A549 (cell line): ENCODE measurements around the gene ATF7IP2. TPM values are rescaled to one million over a fixed set of nuclear protein-coding genes. Genes with fewer than 3 reads are reported as not detected.
A peak's percentile ranks its signal among the peaks of the same experiment; 100 is the strongest.

Experiments
- ATAC-seq, 2 experiments: fragments of 200-7000 bp in 1 of 2; fragments of >200 bp in 1 of 2; cut with Nextera tagmentation in 1 of 2; cut with Tn5 transposase in 1 of 2; 3 replicates each; pipeline versions ENCODE4 v1.8.0 to v1.9.1; 2018 to 2020; ENCODE audit warnings: mild to moderate bottlenecking in 1 of 2, moderate library complexity in 1 of 2
- CTCF ChIA-PET: fragments of 300-600 bp; sonication (Branson Sonifier 250); formaldehyde crosslinking; extraction: SDS; loops from one replicate; lab custom pipeline; 2021; ENCODE audit warnings: antibody characterized with exemption, inconsistent platforms; lab: Yijun Ruan, JAX
- POLR2A ChIA-PET: fragments of 350-600 bp; formaldehyde crosslinking; extraction: SDS; loops from one replicate; lab custom pipeline; 2021; ENCODE audit warnings: antibody characterized with exemption, inconsistent platforms; lab: Yijun Ruan, JAX
- DNase-seq, 2 experiments: peaks; one replicate each; pipeline versions ENCODE4 v3.0.0 to v3.0.0-alpha.2; 2011 to 2016; ENCODE audit warnings: low read depth in 1 of 2, low spot score in 1 of 2
- FAIRE-seq: peaks from 2 replicates; lab custom pipeline; 2011; peaks lifted over from hg19 to GRCh38; lab: Jason Lieb, UNC
- H3K27ac ChIP-seq, 2 experiments: fragments of >200 bp; sonication (Bioruptor Twin); formaldehyde crosslinking; 3 replicates each; pipeline ENCODE4 v1.5.1; 2016 to 2017
- H3K4me1 ChIP-seq: fragments of >200 bp; sonication (Bioruptor Twin); formaldehyde crosslinking; 3 replicates; pipeline ENCODE4 v1.6.1; 2016
- H3K4me2 ChIP-seq: fragments of >200 bp; sonication (Bioruptor Twin); formaldehyde crosslinking; 3 replicates; pipeline ENCODE4 v1.6.1; 2016
- H3K4me3 ChIP-seq: fragments of >200 bp; sonication (Bioruptor Twin); formaldehyde crosslinking; 3 replicates; pipeline ENCODE4 v1.5.1; 2016
- H3K9me3 ChIP-seq: fragments of >200 bp; sonication (Bioruptor Twin); formaldehyde crosslinking; 3 replicates; pipeline ENCODE4 v1.6.1; 2016
- ATOH8 ChIP-seq: fragments of 250-450 bp; sonication (Bioruptor Pico); IDR thresholded peaks from 2 replicates; pipeline ENCODE4 v1.5.0; 2020; ENCODE audit warnings: low read depth, mild to moderate bottlenecking, moderate library complexity
- BHLHE40 ChIP-seq: IDR thresholded peaks from 2 replicates; pipeline ENCODE4 v1.6.1; 2012; ENCODE audit warnings: low read depth, low read length, inconsistent platforms
- CBX2 ChIP-seq: fragments of 200-600 bp; sonication (generic); IDR thresholded peaks from 2 replicates; pipeline ENCODE4 v1.6.1; 2016; ENCODE audit warnings: low read depth, mild to moderate bottlenecking, borderline replicate concordance
- CEBPB ChIP-seq, 2 experiments: fragments of >200 bp in 1 of 2; sonication (Bioruptor Twin) in 1 of 2; formaldehyde crosslinking in 1 of 2; IDR thresholded peaks; 2 replicates each; pipeline ENCODE4 v1.6.1; 2012 to 2016
- EHF ChIP-seq: fragments of 250-450 bp; sonication (Bioruptor Pico); IDR thresholded peaks from 2 replicates; pipeline ENCODE4 v1.5.0; 2020; ENCODE audit warnings: mild to moderate bottlenecking
- EHMT2 ChIP-seq: fragments of 200-600 bp; sonication (generic); IDR thresholded peaks from 2 replicates; pipeline ENCODE4 v1.6.1; 2016; ENCODE audit warnings: antibody characterized with exemption, low read depth, mild to moderate bottlenecking, moderate library complexity
- FOSB ChIP-seq: fragments of 250-450 bp; sonication (Bioruptor Pico); IDR thresholded peaks from 2 replicates; pipeline ENCODE4 v1.5.0; 2020; ENCODE audit warnings: mild to moderate bottlenecking, moderate library complexity
- FOXS1 ChIP-seq: fragments of 250-450 bp; sonication (Bioruptor Pico); IDR thresholded peaks from 2 replicates; pipeline ENCODE4 v1.5.0; 2020; ENCODE audit warnings: mild to moderate bottlenecking, moderate library complexity
- HES2 ChIP-seq: fragments of >200 bp; sonication (Bioruptor Twin); formaldehyde crosslinking; IDR thresholded peaks from 2 replicates; pipeline ENCODE4 v1.6.1; 2016
- HOXA7 ChIP-seq: fragments of 250-450 bp; sonication (Bioruptor Pico); IDR thresholded peaks from 2 replicates; pipeline ENCODE4 v1.5.0; 2020; ENCODE audit warnings: mild to moderate bottlenecking, moderate library complexity
- KDM5A ChIP-seq: fragments of 200-600 bp; sonication (generic); IDR thresholded peaks from 2 replicates; pipeline ENCODE4 v1.6.1; 2016; ENCODE audit warnings: antibody characterized with exemption, mild to moderate bottlenecking
- NR3C1 ChIP-seq: fragments of >200 bp; sonication (Bioruptor Twin); formaldehyde crosslinking; IDR thresholded peaks from 3 replicates; pipeline ENCODE4 v1.6.1; 2017
- PBX3 ChIP-seq: IDR thresholded peaks from 2 replicates; pipeline ENCODE4 v1.6.1; 2012
- POLR2AphosphoS2 ChIP-seq: conservative IDR thresholded peaks from 2 replicates; pipeline ENCODE4 v1.6.1; 2012; ENCODE audit warnings: low read length, improper control_type of control experiment, inconsistent platforms
- TFCP2L1 ChIP-seq: fragments of 250-450 bp; sonication (Bioruptor Pico); IDR thresholded peaks from 2 replicates; pipeline ENCODE4 v1.5.0; 2021; ENCODE audit warnings: mild to moderate bottlenecking
- ZFP36 ChIP-seq: fragments of 450-650 bp; IDR thresholded peaks from 2 replicates; pipeline ENCODE4 v1.6.1; 2014; ENCODE audit warnings: borderline replicate concordance; ENCODE audit not compliant: partially characterized antibody
- WGBS: methylation state at CpG from one replicate; pipeline ENCODE4 v1.1.6; 2017; ENCODE audit errors: missing lambda C conversion rate; 5-methylcytosine and 5-hydroxymethylcytosine counted together
- polyA plus RNA-seq, 4 experiments: library from polyadenylated mRNA; depleted of rRNA in 3 of 4; stranded (reverse); fragments of >200 nt; fragmentation: RNase III in 1 of 4; extraction: RNeasy Plus Mini Kit Qiagen cat#74134 plus additional on column Dnase treatment in 1 of 4; gene quantifications; 2 replicates in 3 of 4; 3 replicates in 1 of 4; pipeline ENCODE4 v1.2.3, GENCODE V29; 2011 to 2017

Gene ATF7IP2
- polyA plus RNA-seq, 2 of the 4 experiments (the other 2 are of a cell fraction): 12.3 to 23.5 TPM

- POLR2A ChIA-PET: no interaction called here
- no peaks in the 10 kb centered on the region for H3K4me1 ChIP-seq
- TF ChIP-seq CEBPB (IDR thresholded peaks at IDR 0.05) (peak in 1 of 2 experiments; percentile 7; a peak in 1 of 4 replicates), ZFP36 (no peak)
- no peak overlapping the region for H3K4me3 ChIP-seq
- CTCF ChIA-PET: no interaction called here
- no peak for ATAC-seq
- WGBS: 32% methylated on average over 5 of the region's 5 CpGs
- no peaks in the 10 kb centered on the region; the same call in 2 of the 3 replicates for H3K9me3 ChIP-seq
- no peak overlapping the region for H3K4me2 ChIP-seq
- no peak overlapping the region for H3K27ac ChIP-seq
- DNase-seq: no peak
- FAIRE-seq: no peak
Measured at GRCh38 chr16:10349851-10350250, 36.0 kb upstream of the ATF7IP2 start.

- no peaks in the 10 kb centered on the region; the same call in 2 of the 3 replicates for H3K9me3 ChIP-seq
- TF ChIP-seq EHF (no peak), POLR2AphosphoS2 (no peak), TFCP2L1 (CRISPR knock-in tag) (no peak), PBX3 (no peak), BHLHE40 (no peak), CBX2 (no peak), HOXA7 (CRISPR knock-in tag) (no peak), FOXS1 (CRISPR knock-in tag) (no peak), FOSB (CRISPR knock-in tag) (no peak), ATOH8 (CRISPR knock-in tag) (no peak), EHMT2 (no peak)
- TF ChIP-seq, all 56 proteins: peak for 0
- H3K4me3 ChIP-seq: no peak overlapping the region
- no peaks in the 10 kb centered on the region for H3K4me1 ChIP-seq
- ChIA-PET POLR2A (no interaction called here), CTCF (interaction anchor here (1.3 kb wide), 1 partner anchor 10 kb away, joined by 3 read pairs; no protein-coding TSS in a partner anchor)
- DNase-seq: no peak
- ATAC-seq: no peak
- 70% methylated on average over 2 of the region's 2 CpGs for WGBS
- FAIRE-seq: no peak
- no peak overlapping the region for H3K4me2 ChIP-seq
- no peak overlapping the region for H3K27ac ChIP-seq
Measured at GRCh38 chr16:10352262-10352661, 33.6 kb upstream of the ATF7IP2 start.

GRCh38 chr16:10355589-10355988 is 30.3 kb upstream of the ATF7IP2 start:
- DNase-seq (no peak), ATAC-seq (no peak), FAIRE-seq (no peak)
- ChIA-PET CTCF (interaction anchor here (1.1 kb wide), 1 partner anchor 13 kb away, joined by 3 read pairs; no protein-coding TSS in a partner anchor), POLR2A (interaction anchor here (0.6 kb wide), 1 partner anchor 11 kb away, joined by 5 read pairs; no protein-coding TSS in a partner anchor)
- WGBS: 72% methylated on average over 23 of the region's 23 CpGs
- Histone ChIP-seq H3K4me2 (no peak overlapping the region), H3K4me3 (no peak overlapping the region), H3K27ac (no peak overlapping the region)
- TF ChIP-seq EHF (no peak), BHLHE40 (no peak), POLR2AphosphoS2 (no peak), HOXA7 (CRISPR knock-in tag) (no peak), KDM5A (no peak), HES2 (no peak), CEBPB (IDR thresholded peaks at IDR 0.05) (no peak), NR3C1 (no peak)
- TF ChIP-seq, all 56 proteins: peak for 0
- Histone ChIP-seq H3K4me1 (no peaks in the 10 kb centered on the region), H3K9me3 (no peaks in the 10 kb centered on the region)
